ENCODE measurements around the gene SCFD2. TPM values are rescaled to one million over a fixed set of nuclear protein-coding genes. Genes with fewer than 3 reads are reported as not detected.

SCFD2 gene
- polyA plus RNA-seq, 3 donors, result 5.4 to 9.4 (median 6.7) TPM

DNA sequence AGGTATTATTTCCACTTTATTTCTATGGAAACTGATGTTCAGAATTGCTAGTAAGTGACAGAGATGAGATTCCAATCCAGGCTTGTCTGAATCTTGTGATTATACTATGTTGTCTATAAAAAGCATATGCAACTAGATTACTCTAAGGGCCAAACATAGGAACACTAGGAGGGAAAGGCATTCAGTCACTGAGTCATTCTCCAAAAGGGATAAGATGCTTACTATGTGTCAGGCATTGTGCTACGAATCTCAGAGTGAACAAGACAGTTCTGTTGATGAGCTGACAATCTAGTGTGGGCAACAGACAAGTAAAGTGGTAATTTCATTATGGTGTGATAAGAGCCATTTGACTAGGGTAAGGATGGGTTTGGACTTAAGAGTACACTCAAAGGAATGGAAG lies 426.5 kb downstream of the SCFD2 start:
- TF ChIP-seq, protein P1, sequence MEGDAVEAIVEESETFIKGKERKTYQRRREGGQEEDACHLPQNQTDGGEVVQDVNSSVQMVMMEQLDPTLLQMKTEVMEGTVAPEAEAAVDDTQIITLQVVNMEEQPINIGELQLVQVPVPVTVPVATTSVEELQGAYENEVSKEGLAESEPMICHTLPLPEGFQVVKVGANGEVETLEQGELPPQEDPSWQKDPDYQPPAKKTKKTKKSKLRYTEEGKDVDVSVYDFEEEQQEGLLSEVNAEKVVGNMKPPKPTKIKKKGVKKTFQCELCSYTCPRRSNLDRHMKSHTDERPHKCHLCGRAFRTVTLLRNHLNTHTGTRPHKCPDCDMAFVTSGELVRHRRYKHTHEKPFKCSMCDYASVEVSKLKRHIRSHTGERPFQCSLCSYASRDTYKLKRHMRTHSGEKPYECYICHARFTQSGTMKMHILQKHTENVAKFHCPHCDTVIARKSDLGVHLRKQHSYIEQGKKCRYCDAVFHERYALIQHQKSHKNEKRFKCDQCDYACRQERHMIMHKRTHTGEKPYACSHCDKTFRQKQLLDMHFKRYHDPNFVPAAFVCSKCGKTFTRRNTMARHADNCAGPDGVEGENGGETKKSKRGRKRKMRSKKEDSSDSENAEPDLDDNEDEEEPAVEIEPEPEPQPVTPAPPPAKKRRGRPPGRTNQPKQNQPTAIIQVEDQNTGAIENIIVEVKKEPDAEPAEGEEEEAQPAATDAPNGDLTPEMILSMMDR (IDR thresholded peaks at IDR 0.05), result no peak
- intact Hi-C loops (cut with micrococcal nuclease), result no loop called here
- no peaks in the 10 kb centered on the region for H3K36me3 ChIP-seq (replicated peaks in 1 of 2; ENCODE audit: control insufficient read depth in 1 of 2, insufficient read depth in 2 of 2, low read length in 2 of 2)

DNA sequence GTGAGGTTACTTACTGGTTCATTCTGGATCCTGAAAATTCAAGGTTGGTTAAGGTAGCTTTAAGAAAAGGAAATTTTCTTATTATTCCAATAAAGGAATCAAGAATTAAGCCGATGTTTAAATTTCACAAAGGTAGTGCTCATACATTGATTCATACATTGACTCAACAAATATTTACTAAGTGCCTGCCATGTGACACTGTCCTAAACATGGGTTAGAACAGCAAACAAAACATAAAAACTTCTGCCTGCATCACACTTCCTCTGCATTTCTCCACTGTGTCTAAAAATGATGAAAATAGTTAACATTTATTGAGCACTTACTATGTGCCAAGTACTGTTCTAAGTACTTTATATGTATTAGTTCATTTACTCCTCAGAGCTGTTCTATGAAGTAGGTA lies 428.0 kb downstream of the SCFD2 start:
- Histone ChIP-seq H3K27ac (ENCODE audit: low read depth in 1 of 2, low read length in 2 of 2) (no peak overlapping the region), H3K79me2 (ENCODE audit: insufficient read depth, low read length) (no peaks in the 10 kb centered on the region), H2AFZ (ENCODE audit: insufficient read depth, low read depth, low read length, poor library complexity, severe bottlenecking) (no peak overlapping the region), H3K9ac (ENCODE audit: insufficient read depth, low read length, poor library complexity, severe bottlenecking) (no peak overlapping the region), H3K4me3 (replicated peaks in 1 of 3; ENCODE audit: low read depth in 2 of 3, low read length in 3 of 3) (no peak overlapping the region), H3K27me3 (ENCODE audit: control insufficient read depth in 2 of 2, insufficient read depth in 2 of 2, low read length in 2 of 2) (no peaks in the 10 kb centered on the region), H3K9me3 (replicated peaks in 1 of 2; ENCODE audit: control insufficient read depth in 1 of 2, insufficient read depth in 1 of 2, low read length in 2 of 2) (no peaks in the 10 kb centered on the region), H3K36me3 (replicated peaks in 1 of 2; ENCODE audit: control insufficient read depth in 1 of 2, insufficient read depth in 2 of 2, low read length in 2 of 2) (no peaks in the 10 kb centered on the region), H4K20me1 (ENCODE audit: insufficient read depth, low read length) (no peaks in the 10 kb centered on the region), H3K4me1 (ENCODE audit: control insufficient read depth in 1 of 2, insufficient read depth in 2 of 2, low read length in 2 of 2) (no peaks in the 10 kb centered on the region), H3K4me2 (replicated peaks; ENCODE audit: extremely low read depth, low read length, poor library complexity, severe bottlenecking) (no peak overlapping the region)
- H3K27ac Mint-ChIP-seq, result peak overlapping the region in 1 of 7 donors; percentile 33
- peaks cover 0 to 3% of the 10 kb centered on the region in 2 donors for H3K36me3 Mint-ChIP-seq
- WGBS (ENCODE audit: insufficient coverage), result no CpG with 5 or more reads among the region's 1 CpG
- no peak for DNase-seq
- intact Hi-C loops (cut with micrococcal nuclease), result no loop called here
- TF ChIP-seq, protein P1 (IDR thresholded peaks at IDR 0.05), result no peak
- no peaks in the 10 kb centered on the region for H3K27me3 Mint-ChIP-seq (ENCODE audit: low read depth in 3 of 3)
- peaks cover 0 to 3% (median 0%) of the 10 kb centered on the region in 7 donors for H3K9me3 Mint-ChIP-seq
- H3K4me1 Mint-ChIP-seq, result no peaks in the 10 kb centered on the region
- H3K4me3 Mint-ChIP-seq, result no peak overlapping the region

More for the DNA sequence above, 426.5 kb downstream of the SCFD2 start:
- H3K27me3 Mint-ChIP-seq (ENCODE audit: low read depth in 3 of 3), result no peaks in the 10 kb centered on the region
- H3K4me1 ChIP-seq (ENCODE audit: control insufficient read depth in 1 of 2, insufficient read depth in 2 of 2, low read length in 2 of 2), result no peaks in the 10 kb centered on the region
- no peaks in the 10 kb centered on the region for H4K20me1 ChIP-seq (ENCODE audit: insufficient read depth, low read length)
- H3K9me3 Mint-ChIP-seq, result peaks cover 0 to 3% (median 0%) of the 10 kb centered on the region in 7 donors
- no peaks in the 10 kb centered on the region for H3K4me1 Mint-ChIP-seq
- no peak overlapping the region for H3K4me3 Mint-ChIP-seq
- H2AFZ ChIP-seq (ENCODE audit: insufficient read depth, low read depth, low read length, poor library complexity, severe bottlenecking), result no peak overlapping the region
- no peaks in the 10 kb centered on the region for H3K27me3 ChIP-seq (ENCODE audit: control insufficient read depth in 2 of 2, insufficient read depth in 2 of 2, low read length in 2 of 2)
- H3K27ac Mint-ChIP-seq, result no peak overlapping the region
- H3K36me3 Mint-ChIP-seq, result peaks cover 0 to 3% of the 10 kb centered on the region in 2 donors
- H3K9ac ChIP-seq (ENCODE audit: insufficient read depth, low read length, poor library complexity, severe bottlenecking), result no peak overlapping the region
- H3K4me2 ChIP-seq (replicated peaks; ENCODE audit: extremely low read depth, low read length, poor library complexity, severe bottlenecking), result no peak overlapping the region
- no peak overlapping the region for H3K27ac ChIP-seq (ENCODE audit: low read depth in 1 of 2, low read length in 2 of 2)
- WGBS (ENCODE audit: insufficient coverage), result 100% methylated on average over 1 of the region's 1 CpG
- H3K4me3 ChIP-seq (replicated peaks in 1 of 3; ENCODE audit: low read depth in 2 of 3, low read length in 3 of 3), result no peak overlapping the region
- no peaks in the 10 kb centered on the region for H3K9me3 ChIP-seq (replicated peaks in 1 of 2; ENCODE audit: control insufficient read depth in 1 of 2, insufficient read depth in 1 of 2, low read length in 2 of 2)
- DNase-seq, result no peak
- H3K79me2 ChIP-seq (ENCODE audit: insufficient read depth, low read length), result no peaks in the 10 kb centered on the region
